Testis (tissue), 3 donors: Measurements from ENCODE around the gene WNK2. TPM values are rescaled to one million over a fixed set of nuclear protein-coding genes. Genes with fewer than 3 reads are reported as not detected.

Experiments used
- DNase-seq: peaks from one replicate; pipeline ENCODE4 v3.0.0-alpha.2; 2019
- H3K27ac ChIP-seq, 2 donors: fragments of 200-600 bp; sonication (generic); one replicate each; pipeline ENCODE4 v1.5.1; 2019
- H3K27me3 ChIP-seq: fragments of 200-600 bp; sonication (generic); one replicate; pipeline ENCODE4 v1.5.1; 2019
- H3K36me3 ChIP-seq: fragments of 200-600 bp; sonication (generic); one replicate; pipeline ENCODE4 v1.5.1; 2017; ENCODE audit warnings: low read depth; ENCODE audit errors: missing control alignments
- H3K4me1 ChIP-seq: fragments of 200-600 bp; sonication (generic); one replicate; pipeline ENCODE4 v1.5.1; 2019
- H3K4me3 ChIP-seq, 2 donors: fragments of 200-600 bp; sonication (generic); one replicate each; pipeline ENCODE4 v1.5.1; 2017 to 2019
- H3K9me3 ChIP-seq: fragments of 200-600 bp; sonication (generic); one replicate; pipeline ENCODE4 v1.5.1; 2017
- POLR2A ChIP-seq: fragments of 450-650 bp; IDR thresholded peaks from one replicate; pipeline ENCODE4 v1.6.1; 2017; ENCODE audit warnings: antibody characterized with exemption, mild to moderate bottlenecking, moderate library complexity
- WGBS, 2 donors: methylation state at CpG; one replicate each; pipeline ENCODE4 v1.1.5; 2018; 5-methylcytosine and 5-hydroxymethylcytosine counted together
- intact Hi-C: fragments of 100-400 bp; cut with DNase I; formaldehyde crosslinking; loops from one replicate; pipeline ENCODE4 v1.15.1; 2023; ENCODE audit warnings: low total_unique reads
- polyA plus RNA-seq: library from polyadenylated mRNA; stranded (reverse); fragments of 350-450 nt; fragmentation: Illumina TruSeq; extraction: RNeasy Lipid Tissue Mini Kit (QIAGEN cat#74804); gene quantifications from one replicate; pipeline ENCODE4 v1.2.3, GENCODE V29; 2014; ENCODE audit warnings: low read depth, low replicate concordance; ENCODE audit not compliant: insufficient read depth
- total RNA-seq, 2 donors: library from RNA; depleted of rRNA; stranded (reverse); fragments of >200 nt; gene quantifications; one replicate each; pipeline ENCODE4 v1.2.3, GENCODE V29; 2016
- TF ChIP-seq, protein P1 (sequence below), 3 experiments: fragments of 450-650 bp in 2 of 3; fragments of 200-600 bp in 1 of 3; sonication (generic) in 1 of 3; IDR thresholded peaks; one replicate each; pipeline ENCODE4 v1.5.1; 2016 to 2019; ENCODE audit warnings: antibody characterized with exemption in 3 of 3, mild to moderate bottlenecking in 2 of 3, moderate library complexity in 1 of 3

WNK2 gene
- total and polyA plus RNA-seq, 3 donors from 2014 or later = 29.0 to 91.1 (median 50.5) TPM

DNA sequence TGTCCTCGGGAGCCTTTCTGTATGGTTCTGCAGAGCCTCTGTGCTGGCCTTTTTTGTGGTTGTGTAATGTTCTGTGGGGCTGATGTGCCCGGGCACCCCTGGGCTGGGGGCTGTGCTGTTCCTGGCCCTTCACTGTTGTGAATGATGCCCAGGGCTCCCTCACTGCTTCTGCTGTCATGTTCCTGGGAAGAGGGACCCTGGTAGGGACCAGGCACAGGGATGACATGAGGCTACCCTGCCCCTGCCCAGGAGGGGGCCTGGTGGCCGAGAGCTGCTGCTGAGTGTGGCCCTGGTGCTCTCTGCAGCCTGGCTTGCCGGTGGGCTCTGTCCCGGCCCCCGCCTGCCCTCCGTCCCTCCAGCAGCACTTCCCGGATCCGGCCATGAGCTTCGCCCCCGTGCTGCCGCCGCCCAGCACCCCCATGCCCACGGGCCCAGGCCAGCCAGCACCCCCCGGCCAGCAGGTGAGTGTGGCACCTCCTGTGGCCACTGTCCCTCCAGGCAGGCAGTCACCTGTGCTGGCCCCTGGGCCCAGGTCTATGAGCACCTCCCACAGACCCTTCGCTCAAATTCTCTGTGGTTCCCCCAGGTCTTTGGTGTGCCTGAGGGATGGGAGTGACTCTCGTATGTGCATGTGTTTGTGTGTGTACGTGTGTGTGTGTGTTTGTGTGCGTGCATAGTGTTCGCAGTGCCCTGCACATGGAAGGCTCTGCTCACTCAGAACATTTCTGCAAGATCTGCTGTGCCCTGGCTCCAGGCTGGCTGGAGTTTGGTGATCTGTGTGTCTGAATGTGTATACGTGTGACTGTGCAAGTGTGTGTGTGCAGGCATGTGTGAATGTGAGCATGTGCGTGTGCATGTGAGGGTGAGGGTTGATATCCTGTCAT lies 72.3 kb downstream of the WNK2 start:
- 85 to 95% methylated on average over 4 to 22 of the region's 22 CpGs for WGBS, 2 donors
- TF ChIP-seq, protein P1, sequence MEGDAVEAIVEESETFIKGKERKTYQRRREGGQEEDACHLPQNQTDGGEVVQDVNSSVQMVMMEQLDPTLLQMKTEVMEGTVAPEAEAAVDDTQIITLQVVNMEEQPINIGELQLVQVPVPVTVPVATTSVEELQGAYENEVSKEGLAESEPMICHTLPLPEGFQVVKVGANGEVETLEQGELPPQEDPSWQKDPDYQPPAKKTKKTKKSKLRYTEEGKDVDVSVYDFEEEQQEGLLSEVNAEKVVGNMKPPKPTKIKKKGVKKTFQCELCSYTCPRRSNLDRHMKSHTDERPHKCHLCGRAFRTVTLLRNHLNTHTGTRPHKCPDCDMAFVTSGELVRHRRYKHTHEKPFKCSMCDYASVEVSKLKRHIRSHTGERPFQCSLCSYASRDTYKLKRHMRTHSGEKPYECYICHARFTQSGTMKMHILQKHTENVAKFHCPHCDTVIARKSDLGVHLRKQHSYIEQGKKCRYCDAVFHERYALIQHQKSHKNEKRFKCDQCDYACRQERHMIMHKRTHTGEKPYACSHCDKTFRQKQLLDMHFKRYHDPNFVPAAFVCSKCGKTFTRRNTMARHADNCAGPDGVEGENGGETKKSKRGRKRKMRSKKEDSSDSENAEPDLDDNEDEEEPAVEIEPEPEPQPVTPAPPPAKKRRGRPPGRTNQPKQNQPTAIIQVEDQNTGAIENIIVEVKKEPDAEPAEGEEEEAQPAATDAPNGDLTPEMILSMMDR (IDR thresholded peaks at IDR 0.05) = no peak
- no peak for TF ChIP-seq POLR2A
- no peak overlapping the region for H3K4me3 ChIP-seq
- no peak for DNase-seq
- intact Hi-C loops = no loop called here
- H3K4me1 ChIP-seq = no peaks in the 10 kb centered on the region
- H3K27ac ChIP-seq = no peak overlapping the region
- no peaks in the 10 kb centered on the region for H3K27me3 ChIP-seq
- no peaks in the 10 kb centered on the region for H3K36me3 ChIP-seq
- no peaks in the 10 kb centered on the region for H3K9me3 ChIP-seq

- Histone ChIP-seq H3K9me3 (no peaks in the 10 kb centered on the region), H3K36me3 (no peaks in the 10 kb centered on the region), H3K4me1 (no peaks in the 10 kb centered on the region), H3K27ac (no peak overlapping the region), H3K27me3 (no peaks in the 10 kb centered on the region), H3K4me3 (no peak overlapping the region)
- TF ChIP-seq POLR2A = no peak
- TF ChIP-seq, protein P1 (IDR thresholded peaks at IDR 0.05) = no peak
- peak; percentile 2 for DNase-seq
- 87 to 90% methylated on average over 15 to 18 of the region's 22 CpGs for WGBS, 2 donors
- intact Hi-C loops = no loop called here
These were observed 73.2 kb downstream of the WNK2 start for GRCh38 chr9:93256878-93257807.

GRCh38 chr9:93257808-93258331 lies 73.9 kb downstream of the WNK2 start:
- TF ChIP-seq, protein P1 (IDR thresholded peaks at IDR 0.05) = no peak
- no peak for TF ChIP-seq POLR2A
- intact Hi-C loops = no loop called here
- Histone ChIP-seq H3K4me3 (no peak overlapping the region), H3K9me3 (no peaks in the 10 kb centered on the region), H3K27ac (no peak overlapping the region), H3K27me3 (no peaks in the 10 kb centered on the region), H3K36me3 (no peaks in the 10 kb centered on the region), H3K4me1 (no peaks in the 10 kb centered on the region)
- peak; percentile 11 for DNase-seq
- 87 to 90% methylated on average over 11 to 12 of the region's 12 CpGs for WGBS, 2 donors

GRCh38 chr9:93258419-93258817 lies 74.5 kb downstream of the WNK2 start:
- Histone ChIP-seq H3K27me3 (no peaks in the 10 kb centered on the region), H3K9me3 (no peaks in the 10 kb centered on the region), H3K27ac (no peak overlapping the region), H3K4me1 (no peaks in the 10 kb centered on the region), H3K36me3 (no peaks in the 10 kb centered on the region), H3K4me3 (no peak overlapping the region)
- WGBS, 2 donors = 98 to 100% methylated on average over 4 of the region's 4 CpGs
- intact Hi-C loops = no loop called here
- no peak for DNase-seq
- TF ChIP-seq, protein P1 (IDR thresholded peaks at IDR 0.05) = no peak
- no peak for TF ChIP-seq POLR2A
